HG03103 (cell line): ENCODE results near the gene CENPX.
"Not testable (repeated sequence)": the region's sequence is repeated elsewhere in the genome, so short reads cannot be mapped to it uniquely, and the experiment has no call there.

Experiments used
- ATAC-seq: cut with Tn5 transposase; IDR thresholded peaks from one replicate; pipeline ENCODE4 v1.9.1; 2021; ENCODE audit warnings: low read depth; ENCODE audit not compliant: unreplicated experiment

The CENPX gene

DNA sequence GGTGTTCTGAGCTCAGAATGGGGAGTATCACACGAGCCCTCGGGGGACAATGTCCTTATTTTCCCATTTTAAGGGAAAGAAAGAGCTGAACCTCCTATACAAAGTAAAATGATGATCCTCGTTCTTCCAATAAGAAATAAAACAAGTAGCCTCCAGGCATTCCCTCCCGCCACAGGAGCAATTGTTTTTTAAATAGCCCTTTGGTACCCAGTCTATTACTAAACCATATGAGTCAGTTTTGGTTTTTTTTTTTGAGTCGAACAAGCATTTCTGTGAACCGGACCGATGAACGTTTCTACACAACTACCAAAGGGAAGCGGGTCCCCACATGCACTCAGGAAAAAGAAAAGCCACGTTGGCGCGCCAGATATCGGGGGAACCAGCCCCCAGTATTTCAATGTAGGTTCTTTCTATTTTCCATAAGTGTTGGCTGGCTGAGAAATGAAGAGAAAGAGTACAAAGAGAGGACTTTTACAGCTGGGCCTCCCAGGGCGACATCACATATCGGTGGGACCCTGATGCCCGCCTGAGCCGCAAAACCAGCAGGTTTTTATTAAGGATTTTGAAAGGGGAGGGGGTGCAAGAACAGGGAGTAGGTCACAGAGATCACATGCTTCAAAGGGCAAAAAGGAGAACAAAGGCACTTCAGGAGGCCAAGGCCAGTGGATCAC lies 18.6 kb upstream of the CENPX start:
- no peak for ATAC-seq

DNA sequence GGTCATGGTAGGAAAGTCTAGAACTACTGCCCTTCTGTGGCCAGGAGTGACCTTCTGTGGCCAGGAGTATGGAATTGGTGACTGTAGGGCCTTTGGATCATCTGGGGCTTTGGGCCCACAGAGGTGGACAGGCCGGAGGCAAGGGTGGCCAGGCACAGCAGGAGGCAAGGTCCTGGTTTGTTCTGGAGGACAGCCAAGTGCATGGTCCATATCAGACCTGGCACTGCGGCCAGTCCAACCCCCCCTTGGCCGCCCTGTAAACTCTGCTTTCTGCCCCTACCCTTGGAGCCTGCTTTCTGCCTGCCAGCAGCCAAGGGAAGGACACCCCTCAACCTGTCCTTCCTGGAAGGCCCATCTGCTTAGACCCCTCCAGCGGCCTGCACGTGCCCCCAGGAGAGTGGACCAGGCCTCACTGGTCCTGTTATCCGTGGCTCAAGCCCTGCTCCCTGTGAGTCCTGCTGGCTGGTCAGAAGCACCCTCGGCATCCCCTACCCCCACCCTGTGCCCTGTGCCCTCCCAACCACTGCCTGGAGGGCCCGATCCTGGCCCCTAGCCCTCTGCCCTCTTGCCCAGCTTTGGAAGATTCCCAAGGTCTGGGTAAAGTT lies 17.1 kb upstream of the CENPX start:
- no peak for ATAC-seq

DNA sequence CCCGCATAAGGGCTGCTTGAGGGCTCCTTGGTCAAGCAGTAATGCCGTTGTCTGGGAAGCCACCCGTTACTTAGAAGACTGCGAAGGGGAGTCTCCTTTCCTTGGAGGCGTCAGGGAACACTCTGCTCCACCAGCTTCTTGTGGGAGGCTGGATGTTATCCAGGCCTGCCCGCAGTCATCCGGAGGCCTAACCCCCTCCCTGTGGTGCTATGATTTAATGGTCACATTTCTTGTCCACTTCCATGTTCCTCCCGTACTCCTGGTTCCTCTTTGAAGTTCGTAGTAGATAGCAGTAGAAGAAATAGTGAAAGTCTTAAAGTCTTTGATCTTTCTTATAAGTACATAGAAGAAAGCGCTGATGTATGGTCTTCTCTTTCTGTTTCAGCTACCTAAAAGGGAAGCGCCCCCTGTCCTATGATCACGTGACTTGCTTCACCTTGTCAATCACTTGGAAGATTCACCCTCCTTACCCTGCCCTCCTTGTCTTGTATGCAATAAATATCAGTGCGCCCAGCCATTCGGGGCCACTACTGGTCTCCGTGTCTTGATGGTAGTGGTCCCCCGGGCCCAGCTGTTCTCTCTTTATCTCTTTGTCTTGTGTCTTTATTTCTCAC lies 16.2 kb upstream of the CENPX start:
- not testable (repeated sequence) for ATAC-seq

DNA sequence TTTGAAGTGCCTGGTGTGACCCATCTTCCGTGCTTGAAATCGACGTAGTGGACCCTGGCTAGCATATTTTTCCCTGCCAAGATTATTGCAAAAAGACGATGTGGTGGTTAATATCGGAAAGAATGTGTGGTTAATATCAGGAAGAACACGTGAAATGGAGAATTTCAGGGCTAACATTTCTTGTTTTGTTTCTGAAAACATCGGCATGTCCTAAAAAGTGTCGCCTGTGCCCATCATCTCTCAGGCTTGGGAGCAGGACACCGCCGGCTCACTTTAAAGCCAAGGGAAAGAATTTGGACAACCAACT lies 15.2 kb upstream of the CENPX start:
- no peak for ATAC-seq

GRCh38 chr17:82037092-82037888 lies 14.6 kb upstream of the CENPX start, which contains the start of gene DCXR:
DCXR (minus strand) TSS chr17:82037697; CDS start chr17:82037682, 15 bp downstream.
- peak; percentile 74 for ATAC-seq

- peak; percentile 6 for ATAC-seq
Measured at GRCh38 chr17:82036634-82037091, 14.0 kb upstream of the CENPX start.

DNA sequence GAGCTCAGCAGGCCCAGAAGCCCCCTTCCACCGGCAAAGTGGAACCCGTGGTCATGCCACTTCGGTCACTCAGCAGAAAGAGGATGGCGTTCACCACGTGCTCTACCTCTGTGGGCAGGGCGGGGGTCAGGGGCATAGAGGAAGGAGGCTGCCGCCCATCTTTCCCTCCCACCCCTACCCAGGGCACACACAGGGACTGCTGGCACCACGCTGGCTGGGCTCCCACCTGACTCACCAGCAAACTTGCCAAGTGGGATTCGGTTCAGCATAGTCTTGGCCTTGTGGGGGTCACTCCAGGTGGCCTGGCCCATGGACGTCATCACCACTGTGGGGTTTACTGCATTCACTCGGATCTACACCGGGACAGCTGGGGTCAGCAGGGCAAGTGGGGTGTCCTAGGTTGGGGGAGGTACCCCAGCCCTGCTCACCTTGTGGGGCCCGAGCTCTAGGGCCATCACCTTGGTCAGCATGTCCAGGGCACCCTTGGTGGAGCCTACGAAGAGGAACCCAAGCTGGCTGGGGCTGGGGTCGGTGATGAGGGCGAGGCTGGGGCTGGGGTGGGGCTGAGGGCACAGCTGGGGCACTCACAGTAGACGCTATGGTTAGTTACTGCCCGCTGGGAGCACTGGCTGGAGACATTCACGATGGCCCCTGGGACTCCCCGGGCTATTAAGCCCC lies 13.4 kb upstream of the CENPX start:
- ATAC-seq: no peak

DNA sequence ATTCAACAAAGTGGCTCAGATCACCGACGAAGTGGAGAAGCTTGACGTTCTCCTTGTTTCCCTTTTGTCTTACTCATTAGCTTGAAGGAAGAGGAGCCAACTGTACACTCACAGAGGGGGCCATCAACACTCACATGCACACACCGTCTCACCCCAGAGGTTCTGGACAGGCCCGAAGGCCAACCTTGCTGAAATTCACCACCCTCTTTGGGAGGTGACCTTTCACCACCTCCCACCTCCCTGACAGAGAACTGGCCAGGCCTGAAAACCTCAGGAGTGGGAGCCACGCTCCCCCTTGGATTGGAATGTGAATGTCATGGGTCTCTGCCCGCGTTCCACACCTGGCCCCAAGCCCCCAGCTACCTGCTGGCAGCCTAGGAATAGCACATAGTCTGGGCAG lies 12.8 kb upstream of the CENPX start:
- ATAC-seq: no peak

GRCh38 chr17:82034371-82035011 lies 11.8 kb upstream of the CENPX start:
- ATAC-seq: no peak

GRCh38 chr17:82033359-82034085 lies 10.8 kb upstream of the CENPX start:
- ATAC-seq: no peak

GRCh38 chr17:82031885-82032627 lies 9.4 kb upstream of the CENPX start:
- no peak for ATAC-seq

- ATAC-seq: no peak
Measured at GRCh38 chr17:82031303-82031884, 8.7 kb upstream of the CENPX start, which contains the start of gene RAC3. RAC3 (plus strand) TSS chr17:82031678; CDS start chr17:82031762, 84 bp downstream.

GRCh38 chr17:82030470-82031302 lies 8.0 kb upstream of the CENPX start:
- no peak for ATAC-seq

DNA sequence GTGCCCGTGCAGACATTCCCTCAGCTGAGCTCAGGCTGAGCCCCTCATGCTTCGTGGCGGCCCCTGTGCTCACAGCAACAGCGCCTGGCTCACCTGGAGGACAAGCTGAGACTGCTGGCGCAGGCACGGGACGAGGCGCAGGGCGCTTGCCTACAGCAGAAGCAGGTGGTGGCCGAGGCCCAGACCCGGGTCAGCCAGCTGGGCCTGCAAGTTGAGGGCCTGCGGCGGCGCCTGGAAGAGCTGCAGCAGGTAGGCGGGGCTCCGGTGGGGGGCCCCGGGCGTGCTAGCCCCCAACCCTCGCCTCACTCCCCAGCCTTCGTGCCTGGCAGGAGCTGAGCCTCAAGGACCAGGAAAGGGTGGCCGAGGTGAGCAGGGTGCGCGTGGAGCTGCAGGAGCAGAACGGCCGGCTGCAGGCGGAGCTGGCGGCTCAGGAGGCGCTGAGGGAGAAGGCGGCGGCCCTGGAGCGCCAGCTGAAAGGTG lies 7.4 kb upstream of the CENPX start:
- no peak for ATAC-seq

DNA sequence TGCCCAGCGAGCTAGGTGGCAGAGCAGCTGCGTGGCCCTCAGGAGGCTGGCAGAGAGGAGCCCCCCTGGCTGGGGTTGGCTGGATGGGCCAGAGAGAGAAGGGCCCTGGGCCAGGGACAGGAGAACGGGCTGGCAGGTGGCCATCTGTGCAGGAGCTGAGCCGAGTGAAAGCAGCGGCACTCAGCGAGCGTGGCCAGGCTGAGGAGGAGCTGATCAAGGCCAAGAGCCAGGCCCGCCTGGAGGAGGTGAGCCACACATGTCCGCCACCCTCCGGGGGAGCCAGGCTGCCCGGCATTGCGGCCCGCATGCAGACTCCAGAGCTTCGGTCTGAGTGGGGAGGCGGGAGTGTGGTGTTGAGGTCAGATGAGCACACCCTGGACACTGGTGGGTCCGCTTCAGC lies 6.7 kb upstream of the CENPX start:
- no peak for ATAC-seq

DNA sequence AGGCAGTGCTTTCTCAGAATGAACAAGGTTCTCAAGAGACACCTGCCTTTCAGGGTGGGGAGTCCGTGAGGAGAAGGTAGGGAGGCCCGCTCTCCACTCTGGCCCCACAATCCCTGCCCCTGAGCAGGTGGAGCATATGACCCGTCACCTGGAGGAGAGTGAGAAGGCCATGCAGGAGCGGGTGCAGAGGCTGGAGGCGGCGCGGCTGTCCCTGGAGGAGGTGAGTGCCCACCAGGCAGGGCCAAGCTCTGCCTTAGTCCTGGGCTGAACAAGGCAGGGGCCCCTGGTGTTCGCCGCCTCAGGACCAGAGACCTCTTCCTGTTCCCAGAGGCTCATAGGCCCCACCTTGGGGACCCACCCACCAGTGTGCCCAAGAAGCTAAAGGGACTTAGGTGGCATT lies 6.3 kb upstream of the CENPX start:
- ATAC-seq: no peak

- ATAC-seq: no peak
Measured at GRCh38 chr17:82028246-82028645, 5.6 kb upstream of the CENPX start.
